ENCODE results near the gene PARN.

- TF ChIP-seq, protein P1, sequence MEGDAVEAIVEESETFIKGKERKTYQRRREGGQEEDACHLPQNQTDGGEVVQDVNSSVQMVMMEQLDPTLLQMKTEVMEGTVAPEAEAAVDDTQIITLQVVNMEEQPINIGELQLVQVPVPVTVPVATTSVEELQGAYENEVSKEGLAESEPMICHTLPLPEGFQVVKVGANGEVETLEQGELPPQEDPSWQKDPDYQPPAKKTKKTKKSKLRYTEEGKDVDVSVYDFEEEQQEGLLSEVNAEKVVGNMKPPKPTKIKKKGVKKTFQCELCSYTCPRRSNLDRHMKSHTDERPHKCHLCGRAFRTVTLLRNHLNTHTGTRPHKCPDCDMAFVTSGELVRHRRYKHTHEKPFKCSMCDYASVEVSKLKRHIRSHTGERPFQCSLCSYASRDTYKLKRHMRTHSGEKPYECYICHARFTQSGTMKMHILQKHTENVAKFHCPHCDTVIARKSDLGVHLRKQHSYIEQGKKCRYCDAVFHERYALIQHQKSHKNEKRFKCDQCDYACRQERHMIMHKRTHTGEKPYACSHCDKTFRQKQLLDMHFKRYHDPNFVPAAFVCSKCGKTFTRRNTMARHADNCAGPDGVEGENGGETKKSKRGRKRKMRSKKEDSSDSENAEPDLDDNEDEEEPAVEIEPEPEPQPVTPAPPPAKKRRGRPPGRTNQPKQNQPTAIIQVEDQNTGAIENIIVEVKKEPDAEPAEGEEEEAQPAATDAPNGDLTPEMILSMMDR (IDR thresholded peaks at IDR 0.05; ENCODE audit: low read depth, low read length) = no peak
- TF ChIP-seq POLR2A (IDR thresholded peaks at IDR 0.05; ENCODE audit: extremely low read depth, insufficient read length) (no peak), MAX (IDR thresholded peaks at IDR 0.05; ENCODE audit: low read depth, low read length) (no peak), MYC (IDR thresholded peaks at IDR 0.05; ENCODE audit: low read depth, low read length) (no peak)
Observed at GRCh38 chr16:14585287-14585686, 44.8 kb downstream of the PARN start.
